Activated T-cell treated with anti-CD3 and anti-CD28 coated beads, Interleukin-2, amount 50 U/mL, for 4 hours (primary cell): ENCODE data around the gene HOXA3. TPM values are rescaled to one million over a fixed set of nuclear protein-coding genes. Genes with fewer than 3 reads are reported as not detected.

Experiments
- ATAC-seq, 2 donors: fragments of 200-7000 bp; cut with Tn5 transposase; one replicate each; pipeline ENCODE4 v1.10.0; 2021
- DNase-seq: peaks from one replicate; pipeline ENCODE4 v3.0.0-alpha.2; 2020
- H3K27me3 Mint-ChIP-seq: one replicate; pipeline ENCODE4 v1.8.0; 2021; ENCODE audit warnings: low read depth, mixed read lengths
- H3K36me3 Mint-ChIP-seq: one replicate; pipeline ENCODE4 v1.8.0; 2022; ENCODE audit warnings: mixed read lengths; ENCODE audit not compliant: insufficient read depth
- H3K4me1 Mint-ChIP-seq: one replicate; pipeline ENCODE4 v1.8.0; 2021; ENCODE audit warnings: low read depth, mixed read lengths
- H3K4me3 Mint-ChIP-seq: one replicate; pipeline ENCODE4 v1.8.0; 2021; ENCODE audit warnings: mild to moderate bottlenecking, moderate library complexity, mixed read lengths
- H3K9me3 Mint-ChIP-seq: one replicate; pipeline ENCODE4 v1.8.0; 2021; ENCODE audit warnings: mixed read lengths
- total RNA-seq, 3 donors: library from RNA; stranded (reverse); gene quantifications; one replicate each; pipeline ENCODE4 v1.2.1, GENCODE V29; 2021

Gene HOXA3
- total RNA-seq, 3 donors from 2014 or later = not detected

- DNase-seq = no peak
- H3K9me3 Mint-ChIP-seq = no peaks in the 10 kb centered on the region
Observed at GRCh38 chr7:27192546-27193334, 40.4 kb upstream of the HOXA3 start.

GRCh38 chr7:27191833-27192545, 39.6 kb upstream of the HOXA3 start:
- ATAC-seq = peak; percentile 12 to 17
- Mint-ChIP-seq H3K27me3 (peaks cover 87% of the 10 kb centered on the region), H3K4me1 (peaks cover 28% of the 10 kb centered on the region), H3K9me3 (no peaks in the 10 kb centered on the region), H3K4me3 (peak overlapping the region; percentile 46), H3K36me3 (no peaks in the 10 kb centered on the region)
- DNase-seq = no peak

More at GRCh38 chr7:27192546-27193334, 40.4 kb upstream of the HOXA3 start:
- Mint-ChIP-seq H3K27me3 (peaks cover 87% of the 10 kb centered on the region), H3K4me3 (peak overlapping the region; percentile 55), H3K4me1 (peaks cover 22% of the 10 kb centered on the region), H3K36me3 (no peaks in the 10 kb centered on the region)
- ATAC-seq = peak; percentile 60 to 66

- H3K27me3 Mint-ChIP-seq = peaks cover 88% of the 10 kb centered on the region
- H3K36me3 Mint-ChIP-seq = no peaks in the 10 kb centered on the region
- peaks cover 28% of the 10 kb centered on the region for H3K4me1 Mint-ChIP-seq
- no peak overlapping the region for H3K4me3 Mint-ChIP-seq
- no peaks in the 10 kb centered on the region for H3K9me3 Mint-ChIP-seq
- DNase-seq (no peak), ATAC-seq (no peak)
Observed at GRCh38 chr7:27191161-27191731, 38.9 kb upstream of the HOXA3 start.

- H3K4me1 Mint-ChIP-seq = peaks cover 39% of the 10 kb centered on the region
- ATAC-seq (no peak), DNase-seq (no peak)
- H3K4me3 Mint-ChIP-seq = no peak overlapping the region
- no peaks in the 10 kb centered on the region for H3K36me3 Mint-ChIP-seq
- no peaks in the 10 kb centered on the region for H3K9me3 Mint-ChIP-seq
- H3K27me3 Mint-ChIP-seq = peaks cover 92% of the 10 kb centered on the region
Observed at GRCh38 chr7:27189997-27190748, 37.8 kb upstream of the HOXA3 start.

DNA sequence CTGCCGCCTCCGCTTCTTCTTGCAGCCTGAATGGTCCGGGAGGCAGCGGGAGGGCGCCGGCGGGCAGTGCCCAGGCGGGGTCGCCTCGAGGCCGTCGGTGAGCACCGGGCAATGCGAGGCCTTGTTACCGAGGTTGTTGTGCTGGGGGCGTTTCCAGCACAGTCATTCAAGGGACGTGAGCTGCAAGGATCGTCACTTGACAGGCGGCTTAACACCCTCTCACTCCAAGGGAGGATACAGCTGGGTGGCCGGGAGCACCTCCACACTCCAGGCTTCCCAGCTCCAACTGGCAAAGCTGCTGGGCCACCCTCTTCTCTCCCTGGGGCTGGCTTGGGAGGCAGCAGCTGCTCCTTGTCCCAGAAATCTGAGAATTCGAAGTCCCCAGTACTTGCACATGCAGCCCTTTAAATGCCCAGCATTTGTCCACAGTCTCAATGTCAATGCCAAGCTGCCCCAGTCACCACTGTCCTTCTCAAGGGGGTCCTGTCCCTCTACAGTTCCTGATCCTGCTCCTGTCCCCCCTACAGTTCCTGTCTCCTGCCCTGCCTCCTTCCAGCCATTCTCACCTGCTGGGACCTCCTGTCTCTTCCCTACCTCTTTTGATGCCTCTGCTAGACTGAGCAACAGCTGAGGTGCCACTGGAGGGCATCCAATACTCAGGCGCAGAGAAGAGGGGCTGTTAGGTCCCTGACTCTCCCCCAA, 37.1 kb upstream of the HOXA3 start:
- ATAC-seq = no peak
- Mint-ChIP-seq H3K4me3 (peak overlapping the region; percentile 43), H3K27me3 (peaks cover 91% of the 10 kb centered on the region), H3K4me1 (peaks cover 46% of the 10 kb centered on the region), H3K36me3 (no peaks in the 10 kb centered on the region), H3K9me3 (no peaks in the 10 kb centered on the region)
- DNase-seq = no peak

DNA sequence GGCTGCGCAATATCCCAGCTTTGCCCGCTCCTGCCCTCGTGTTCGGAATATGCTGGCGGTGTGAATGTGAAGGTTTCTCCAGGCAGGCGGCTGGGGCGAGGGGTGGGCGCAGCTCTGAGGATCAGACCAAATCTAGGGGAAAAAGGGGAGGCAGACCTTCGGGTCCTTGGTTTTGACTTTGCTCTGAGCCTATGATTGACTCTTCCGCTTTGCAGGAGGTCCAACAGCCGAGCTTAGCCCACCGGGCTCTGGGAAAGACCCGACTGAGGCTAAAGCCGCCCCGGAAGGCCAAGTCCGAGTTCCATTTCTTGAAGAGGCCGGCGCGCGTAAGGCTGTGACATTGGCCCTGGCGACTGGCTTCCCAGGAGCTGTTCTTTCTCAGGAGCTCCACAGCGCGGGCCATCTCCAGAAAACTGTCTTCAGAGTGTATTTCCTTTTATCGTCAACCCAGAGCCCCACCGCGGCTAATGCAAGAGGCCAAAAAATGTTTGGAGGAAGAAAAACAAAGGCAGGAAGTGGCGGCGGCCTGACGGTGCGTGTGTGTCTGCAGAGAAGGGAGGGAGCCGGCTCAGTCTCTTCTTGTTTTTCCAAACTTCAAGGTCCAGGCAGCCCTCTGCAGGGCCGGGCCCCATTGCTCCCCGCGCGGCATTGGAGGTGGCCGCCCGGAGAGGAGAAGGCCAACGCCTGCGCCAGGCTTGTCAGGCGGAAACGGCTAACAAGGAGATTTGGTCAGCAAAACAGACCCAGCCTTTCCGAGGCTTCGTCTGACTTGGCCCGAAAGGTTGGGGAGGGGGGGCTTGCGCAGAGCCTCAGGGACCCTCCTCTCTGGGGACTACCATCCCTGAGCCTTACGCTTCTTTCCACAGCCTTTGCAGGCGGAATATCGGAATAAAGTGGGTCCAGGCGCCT, 36.3 kb upstream of the HOXA3 start:
- Mint-ChIP-seq H3K36me3 (no peaks in the 10 kb centered on the region), H3K9me3 (no peaks in the 10 kb centered on the region), H3K4me3 (peak overlapping the region; percentile 68), H3K4me1 (peaks cover 52% of the 10 kb centered on the region), H3K27me3 (peaks cover 90% of the 10 kb centered on the region)
- ATAC-seq (no peak), DNase-seq (no peak)

DNA sequence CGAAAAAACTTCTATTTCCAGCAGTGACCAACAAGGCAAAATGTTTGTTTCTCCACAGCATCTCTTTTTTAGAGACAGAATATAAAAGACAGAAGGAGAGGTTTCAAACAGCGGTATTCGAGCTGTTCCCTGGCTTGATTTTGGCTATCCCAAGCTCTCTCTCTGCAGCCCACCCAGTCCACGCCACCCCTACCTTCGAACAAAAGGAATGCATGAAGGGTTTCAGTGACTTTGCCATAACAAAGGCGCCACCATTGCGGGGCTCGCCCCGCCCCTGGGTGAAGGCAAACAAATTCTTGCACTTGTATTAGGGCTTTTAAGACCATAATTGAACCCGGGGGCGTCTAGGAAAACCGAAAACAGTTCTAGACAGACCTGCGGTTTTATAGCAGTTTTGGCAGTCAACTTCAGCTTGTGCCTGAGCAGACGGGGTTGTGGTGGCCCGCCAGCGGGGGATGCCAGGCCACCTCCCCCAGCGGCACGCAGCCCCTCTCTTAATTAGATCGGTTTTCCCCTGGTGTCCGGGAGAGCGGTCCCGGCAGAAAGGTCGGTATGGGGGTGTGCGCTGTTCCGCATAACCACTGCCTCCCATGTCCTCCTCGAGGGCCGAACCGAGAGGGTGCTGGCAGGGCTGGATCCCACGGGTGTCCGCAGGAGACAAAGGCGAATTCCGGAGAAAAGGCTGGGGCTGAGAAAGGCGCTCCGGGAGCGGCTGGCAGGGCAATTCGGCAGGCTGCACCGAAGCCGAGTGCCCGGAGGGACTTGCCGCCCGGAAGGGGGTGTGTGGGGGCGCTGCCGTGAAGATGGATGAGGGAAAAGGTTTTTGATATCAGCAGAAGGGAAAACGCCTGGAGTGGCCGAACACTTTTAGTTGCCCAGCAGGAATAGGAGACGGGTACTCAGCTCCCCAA, 35.3 kb upstream of the HOXA3 start:
- H3K4me1 Mint-ChIP-seq = peaks cover 49% of the 10 kb centered on the region
- no peaks in the 10 kb centered on the region for H3K9me3 Mint-ChIP-seq
- no peaks in the 10 kb centered on the region for H3K36me3 Mint-ChIP-seq
- ATAC-seq (no peak), DNase-seq (no peak)
- peaks cover 91% of the 10 kb centered on the region for H3K27me3 Mint-ChIP-seq
- H3K4me3 Mint-ChIP-seq = peak overlapping the region; percentile 68

DNA sequence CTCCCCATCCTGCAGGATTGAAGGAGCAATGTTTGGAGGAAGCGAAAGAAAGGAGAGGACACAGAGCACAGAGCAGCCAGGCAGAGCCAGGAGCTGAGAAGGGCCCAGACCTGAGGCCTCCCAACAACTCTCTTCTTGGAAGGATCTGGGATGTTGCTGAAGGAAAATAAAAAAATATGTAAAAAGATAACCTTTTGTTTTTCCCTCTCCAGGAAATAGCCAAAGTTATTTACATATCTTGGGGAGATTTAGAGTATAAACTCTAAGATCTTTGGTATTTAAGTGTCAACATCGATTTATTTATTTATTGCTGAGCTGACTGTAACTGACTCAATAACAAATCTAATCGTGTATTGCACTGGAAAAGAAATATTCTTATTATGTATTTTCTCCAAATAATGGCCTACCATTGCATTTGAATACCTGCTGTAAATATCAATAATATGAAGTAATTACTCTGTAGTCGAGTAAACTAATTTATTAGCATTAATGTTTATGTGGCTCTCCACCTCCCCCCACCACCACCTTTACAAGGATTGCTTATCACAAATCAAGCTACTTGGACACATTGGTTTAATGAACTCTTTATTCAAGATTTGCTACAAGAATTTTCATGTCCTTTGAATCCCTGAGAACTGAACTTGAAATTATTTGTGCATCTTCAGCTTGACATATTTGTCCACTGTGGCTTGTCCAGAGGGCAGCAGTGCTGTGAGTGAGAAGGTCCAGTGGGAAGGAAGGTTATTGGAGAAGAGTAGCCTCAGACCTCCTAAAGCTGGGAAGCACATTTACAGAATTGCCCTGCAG, 34.5 kb upstream of the HOXA3 start:
- Mint-ChIP-seq H3K27me3 (peaks cover 92% of the 10 kb centered on the region), H3K4me3 (no peak overlapping the region), H3K4me1 (peaks cover 46% of the 10 kb centered on the region), H3K9me3 (no peaks in the 10 kb centered on the region), H3K36me3 (no peaks in the 10 kb centered on the region)
- DNase-seq (no peak), ATAC-seq (no peak)

- peaks cover 91% of the 10 kb centered on the region for H3K27me3 Mint-ChIP-seq
- H3K4me3 Mint-ChIP-seq = peak overlapping the region; percentile 64
- no peak for ATAC-seq
- H3K36me3 Mint-ChIP-seq = no peaks in the 10 kb centered on the region
- peaks cover 46% of the 10 kb centered on the region for H3K4me1 Mint-ChIP-seq
- no peaks in the 10 kb centered on the region for H3K9me3 Mint-ChIP-seq
- no peak for DNase-seq
Observed at GRCh38 chr7:27185854-27186667, 33.7 kb upstream of the HOXA3 start.

- peaks cover 46% of the 10 kb centered on the region for H3K4me1 Mint-ChIP-seq
- H3K9me3 Mint-ChIP-seq = no peaks in the 10 kb centered on the region
- peak within 1 kb of the TSS; percentile 64 for H3K4me3 Mint-ChIP-seq
- no peaks in the 10 kb centered on the region for H3K36me3 Mint-ChIP-seq
- H3K27me3 Mint-ChIP-seq = peaks cover 87% of the 10 kb centered on the region
- ATAC-seq (no peak), DNase-seq (no peak)
Observed at GRCh38 chr7:27185013-27185853, 32.9 kb upstream of the HOXA3 start, which contains the start of gene HOXA11. Gene HOXA11, minus strand, starts transcription at chr7:27185232. Its CDS starts 88 bp downstream, at chr7:27185144.
